Activated CD4-positive, CD25-positive, alpha-beta regulatory T cell treated with anti-CD3 and anti-CD28 coated beads, Interleukin-2, amount 50 U/mL, for 72 hours (primary cell): ENCODE measurements around the gene SLC12A6.
A peak's percentile ranks its signal among the peaks of the same experiment; 100 is the strongest.
"Not testable (repeated sequence)": the region's sequence is repeated elsewhere in the genome, so short reads cannot be mapped to it uniquely, and the experiment has no call there.

Experiments
- DNase-seq: peaks from one replicate; pipeline ENCODE4 v3.0.0; 2021

The SLC12A6 gene

DNA sequence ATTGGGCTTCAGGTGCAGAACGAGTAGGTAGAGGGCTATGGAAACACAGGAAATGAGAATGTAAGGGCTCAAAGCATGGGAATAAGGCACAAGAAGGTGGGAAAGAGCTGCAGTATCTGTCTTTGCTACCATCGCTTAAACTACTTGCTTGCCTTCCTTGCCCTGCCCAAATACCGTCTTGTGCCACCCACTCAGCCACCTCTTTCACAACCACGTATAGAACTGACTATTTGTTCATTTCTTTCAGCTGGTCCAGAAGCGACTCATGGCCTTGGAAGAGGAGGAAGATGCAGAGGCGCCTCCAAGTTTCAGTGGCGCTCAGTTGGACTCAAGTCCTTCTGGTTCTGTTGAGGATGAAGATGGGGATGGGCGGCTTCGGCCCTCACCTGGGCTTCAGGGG is 17.7 kb upstream of the SLC12A6 start:
- DNase-seq = no peak

DNA sequence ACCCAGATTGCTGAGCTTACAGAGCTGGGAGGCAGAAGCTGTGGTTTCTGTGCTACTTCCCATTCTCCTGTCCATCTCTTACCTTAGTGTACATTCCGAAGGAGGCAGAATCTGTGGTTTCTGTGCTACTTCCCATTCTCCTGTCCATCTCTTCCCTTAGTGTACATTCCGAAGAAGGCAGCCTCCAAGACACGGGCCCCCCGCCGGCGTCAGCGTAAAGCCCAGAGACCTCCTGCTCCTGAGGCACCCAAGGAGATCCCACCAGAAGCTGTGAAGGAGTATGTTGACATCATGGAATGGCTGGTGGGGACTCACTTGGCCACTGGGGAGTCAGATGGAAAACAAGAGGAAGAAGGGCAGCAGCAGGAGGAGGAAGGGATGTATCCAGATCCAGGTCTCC is 16.7 kb upstream of the SLC12A6 start:
- DNase-seq = no peak

DNA sequence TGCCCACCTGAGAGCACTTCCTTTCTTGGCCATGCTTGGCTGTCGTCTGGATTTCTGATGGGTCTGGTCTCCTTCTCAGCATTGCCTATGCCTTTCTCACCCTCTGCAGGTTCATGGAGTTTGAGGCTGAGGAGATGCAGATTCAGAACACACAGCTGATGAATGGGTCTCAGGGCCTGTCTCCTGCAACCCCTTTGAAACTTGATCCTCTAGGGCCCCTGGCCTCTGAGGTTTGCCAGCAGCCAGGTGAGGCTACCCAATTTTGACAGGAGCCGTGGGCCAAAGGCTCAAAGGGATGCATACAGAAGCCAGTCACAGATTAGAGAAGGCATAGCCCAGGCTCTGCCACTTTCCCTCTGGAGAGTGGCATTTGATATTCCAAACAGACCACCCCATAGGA is 16.0 kb upstream of the SLC12A6 start:
- DNase-seq = no peak

DNA sequence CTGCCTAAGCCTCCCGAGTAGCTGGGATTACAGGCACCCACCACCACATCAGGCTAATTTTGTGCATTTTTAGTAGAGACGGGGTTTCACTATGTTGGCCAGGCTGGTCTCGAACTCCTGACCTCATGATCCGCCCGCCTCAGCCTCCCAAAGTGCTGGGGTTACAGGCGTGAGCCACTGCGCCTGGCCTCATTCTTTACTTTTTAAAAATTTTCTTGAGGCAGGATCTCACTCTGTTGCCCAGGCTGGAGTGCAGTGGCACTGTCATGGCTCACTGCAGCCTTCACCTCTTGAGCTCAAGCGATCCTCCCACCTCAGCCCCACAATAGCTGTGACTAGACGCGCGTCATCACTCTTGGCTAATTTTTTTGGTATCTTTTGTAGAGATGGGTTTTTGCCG is 15.4 kb upstream of the SLC12A6 start:
- not testable (repeated sequence) for DNase-seq

DNA sequence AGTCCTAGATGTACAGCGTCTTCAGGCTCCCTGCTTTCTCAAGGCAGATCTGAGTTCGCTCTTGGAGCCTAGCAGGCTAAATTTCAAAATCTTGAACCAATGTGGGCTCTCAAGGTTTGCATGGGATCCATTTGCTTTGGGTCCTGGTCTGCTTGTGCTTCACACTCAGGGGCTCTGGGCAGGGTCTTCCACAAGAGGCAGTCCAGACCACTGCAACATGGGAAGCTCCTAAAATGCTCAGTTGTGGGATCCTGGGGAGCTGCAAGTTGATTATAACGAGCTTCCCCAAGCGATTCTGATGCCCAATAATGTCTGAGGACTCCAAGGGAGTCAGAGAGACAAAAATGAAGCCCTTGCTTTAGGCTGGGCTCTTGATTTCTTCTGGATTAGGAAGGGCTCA is 12.2 kb upstream of the SLC12A6 start:
- no peak for DNase-seq

DNA sequence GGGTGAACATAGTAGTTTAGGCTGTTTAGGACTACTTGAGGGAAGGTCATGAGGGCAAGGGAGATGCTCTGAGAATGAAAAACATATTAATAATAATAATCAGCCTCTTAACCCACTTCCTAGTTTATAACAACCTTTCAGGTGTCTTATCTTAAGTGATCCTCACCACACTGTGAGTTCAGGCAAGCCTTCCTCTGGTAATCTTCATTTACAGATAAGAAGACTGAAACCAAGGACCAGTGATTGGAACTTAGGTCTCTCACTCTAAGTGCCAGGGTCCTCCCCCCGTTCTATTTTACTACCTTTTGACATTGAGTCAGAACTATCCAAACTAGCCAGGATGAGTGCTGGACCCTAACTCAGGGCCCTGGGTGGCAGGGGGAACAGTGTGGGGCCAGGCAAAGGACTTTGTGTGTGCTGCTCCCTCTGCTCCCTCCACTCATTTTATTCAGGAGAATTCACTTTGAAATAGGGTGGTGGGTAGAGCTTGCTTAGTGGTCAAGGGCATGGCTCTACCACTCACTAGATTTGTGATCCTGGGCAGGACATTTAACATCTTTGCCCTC is 11.2 kb upstream of the SLC12A6 start:
- no peak for DNase-seq

DNA sequence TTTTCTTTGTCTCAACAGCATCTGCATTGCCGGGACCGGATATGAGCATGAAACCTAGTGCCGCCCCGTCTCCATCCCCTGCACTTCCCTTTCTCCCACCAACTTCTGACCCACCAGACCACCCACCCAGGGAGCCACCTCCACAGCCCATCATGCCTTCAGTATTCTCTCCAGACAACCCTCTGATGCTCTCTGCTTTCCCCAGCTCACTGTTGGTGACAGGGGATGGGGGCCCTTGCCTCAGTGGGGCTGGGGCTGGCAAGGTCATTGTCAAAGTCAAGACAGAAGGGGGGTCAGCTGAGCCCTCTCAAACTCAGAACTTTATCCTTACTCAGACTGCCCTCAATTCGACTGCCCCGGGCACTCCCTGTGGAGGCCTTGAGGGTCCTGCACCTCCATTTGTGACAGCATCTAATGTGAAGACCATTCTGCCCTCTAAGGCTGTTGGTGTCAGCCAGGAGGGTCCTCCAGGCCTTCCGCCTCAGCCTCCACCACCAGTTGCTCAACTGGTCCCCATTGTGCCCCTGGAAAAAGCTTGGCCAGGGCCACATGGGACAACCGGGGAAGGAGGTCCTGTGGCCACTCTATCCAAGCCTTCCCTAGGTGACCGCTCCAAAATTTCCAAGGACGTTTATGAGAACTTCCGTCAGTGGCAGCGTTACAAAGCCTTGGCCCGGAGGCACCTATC is 10.5 kb upstream of the SLC12A6 start:
- no peak for DNase-seq

DNA sequence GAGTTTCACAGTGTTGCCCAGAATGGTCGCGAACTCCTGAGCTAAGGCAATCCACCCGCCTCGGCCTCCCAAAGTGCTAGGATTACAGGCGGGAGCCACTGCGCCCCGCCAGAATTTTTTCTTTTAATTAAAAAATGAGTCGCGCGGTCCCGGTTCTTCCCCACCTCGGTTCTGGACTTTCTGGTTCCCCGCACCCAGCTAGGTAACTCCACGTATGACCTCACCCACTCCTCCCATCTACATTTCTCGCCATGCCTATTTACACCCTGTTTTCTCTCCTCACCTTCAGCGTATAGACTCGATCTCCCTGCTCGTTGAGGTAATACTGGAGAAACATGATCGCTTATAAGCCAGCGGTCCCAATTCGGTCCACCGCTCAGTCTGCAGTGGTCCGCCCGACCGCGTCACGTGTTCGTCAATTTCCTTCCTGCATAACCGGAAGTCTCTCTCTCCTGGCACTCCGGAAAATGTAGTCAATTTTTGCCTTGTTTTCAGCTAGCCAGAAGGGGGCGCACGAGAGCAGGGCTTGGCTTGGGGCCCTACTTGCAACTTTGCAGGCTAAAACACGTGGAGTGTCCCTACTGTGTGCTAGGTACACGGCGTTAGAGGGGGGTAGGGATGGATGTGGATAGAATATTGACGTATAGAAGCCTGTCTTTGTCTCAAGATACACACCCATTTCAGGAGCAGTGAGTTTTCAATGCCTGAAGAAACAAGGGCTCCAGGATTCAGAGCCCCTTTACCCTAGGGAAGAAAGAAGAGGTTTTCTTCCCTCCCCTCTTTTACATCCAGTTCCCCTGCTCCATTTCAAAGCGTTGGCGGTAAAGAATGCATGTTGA is 5.4 kb upstream of the SLC12A6 start, which contains the start of the genes NOP10 and NUTM1:
Gene NOP10, minus strand, starts transcription at position 400 of the 839 bp plus-strand sequence. Its CDS starts 63 bp downstream, at position 337.
Gene NUTM1, plus strand, starts transcription at position 579 of the 839 bp plus-strand sequence. CDS start 382 bp downstream, outside the sequence.
- DNase-seq = peak; percentile 97

DNA sequence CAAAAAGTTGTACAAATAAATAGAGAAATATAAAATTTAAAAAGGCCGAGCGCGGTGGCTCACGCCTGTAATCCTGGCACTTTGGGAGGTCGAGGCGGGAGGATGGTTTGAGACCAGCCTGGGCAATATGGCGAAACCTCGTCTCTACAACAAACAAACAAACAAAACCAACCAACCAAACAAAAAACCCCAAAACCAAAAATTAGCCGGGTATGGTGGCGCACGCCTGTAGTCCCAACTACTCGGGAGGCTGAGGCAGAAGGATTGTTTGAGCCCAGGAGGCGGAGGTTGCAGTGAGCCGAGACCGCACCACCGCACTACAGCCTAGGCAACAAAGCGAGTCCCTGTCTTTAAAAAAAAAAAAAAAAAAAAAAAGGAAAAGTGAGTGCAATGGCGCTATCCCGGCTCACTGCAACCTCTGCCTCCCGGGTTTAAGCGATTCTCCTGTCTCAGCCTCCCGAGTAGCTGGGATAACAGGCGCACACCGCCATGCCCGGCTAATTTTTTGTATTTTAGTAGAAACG is 4.7 kb upstream of the SLC12A6 start:
- not testable (repeated sequence) for DNase-seq

DNA sequence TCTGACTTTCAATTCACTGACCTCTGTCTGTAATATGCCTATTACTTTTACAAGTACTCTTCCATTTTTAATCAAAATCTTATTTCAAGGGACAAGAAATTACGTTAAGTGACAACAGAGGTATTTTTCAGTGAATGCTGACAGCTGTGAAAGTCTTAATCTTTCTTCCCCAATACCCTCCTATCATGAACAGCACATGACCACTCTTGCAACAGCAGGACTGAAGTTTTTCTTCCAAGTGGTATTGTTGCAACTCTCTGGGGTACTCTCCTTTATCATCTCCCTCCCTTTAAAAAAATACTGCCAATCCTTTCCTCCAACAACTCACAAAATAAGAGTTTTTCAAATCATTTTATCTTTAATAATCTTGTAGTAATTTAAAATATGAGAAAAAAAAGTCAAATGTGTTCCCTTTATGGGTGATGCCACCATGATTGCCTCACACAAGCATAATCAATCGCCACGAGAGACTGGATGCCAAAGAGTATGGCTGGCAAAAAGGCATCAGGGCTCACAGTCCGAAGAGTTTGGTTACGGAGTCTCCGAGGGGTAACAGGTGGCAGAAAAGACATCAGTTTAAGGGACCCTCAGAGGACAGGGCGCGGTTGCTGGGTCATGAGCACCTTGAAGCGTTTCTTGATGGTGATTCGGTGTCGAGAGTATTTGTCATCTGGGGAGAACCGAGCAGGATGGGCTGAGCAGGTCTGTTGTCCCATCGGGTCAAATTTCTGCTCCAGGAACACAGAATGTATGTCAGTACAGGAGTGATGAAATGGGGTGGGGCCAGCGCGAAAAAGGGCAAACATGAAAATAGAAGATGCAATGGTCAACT is 4.0 kb upstream of the SLC12A6 start:
- no peak for DNase-seq

DNA sequence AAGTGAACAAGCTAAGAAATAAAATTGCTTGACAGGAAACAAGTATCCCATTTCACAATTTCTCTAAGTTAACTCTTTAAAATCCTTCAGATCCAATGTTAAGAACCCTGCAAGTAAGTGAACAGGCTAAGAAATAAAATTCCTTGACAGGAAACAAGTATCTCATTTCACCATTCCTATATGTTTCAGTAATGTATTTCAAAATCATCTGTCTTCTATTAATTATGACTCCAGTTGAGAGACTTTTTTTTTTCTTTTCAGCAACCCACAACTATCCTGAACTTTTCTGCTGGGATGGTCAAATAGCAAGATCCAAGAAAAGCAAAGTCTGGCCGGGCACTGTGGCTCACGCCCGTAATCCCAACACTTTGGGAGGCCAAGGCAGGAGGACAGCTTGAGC is 2.4 kb upstream of the SLC12A6 start:
- no peak for DNase-seq

DNA sequence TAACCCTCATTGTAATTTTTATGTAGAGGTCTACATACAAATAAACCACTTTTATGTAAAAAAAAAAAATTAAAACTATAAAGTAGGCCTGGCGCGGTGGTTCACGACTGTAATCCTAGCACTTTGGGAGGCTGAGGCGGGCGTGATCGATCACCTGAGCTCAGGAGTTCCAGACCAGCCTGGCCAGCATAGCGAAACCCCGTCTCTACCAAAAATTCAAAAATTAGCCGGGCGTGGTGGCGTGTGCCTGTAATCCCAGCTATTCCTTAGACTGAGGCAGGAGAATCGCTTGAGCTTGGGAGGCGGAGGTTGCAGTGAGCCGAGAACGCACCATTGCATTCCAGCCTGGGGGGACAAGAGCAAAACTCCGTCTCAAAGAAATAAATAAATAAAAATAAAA is 766 bp upstream of the SLC12A6 start:
- no peak for DNase-seq

DNA sequence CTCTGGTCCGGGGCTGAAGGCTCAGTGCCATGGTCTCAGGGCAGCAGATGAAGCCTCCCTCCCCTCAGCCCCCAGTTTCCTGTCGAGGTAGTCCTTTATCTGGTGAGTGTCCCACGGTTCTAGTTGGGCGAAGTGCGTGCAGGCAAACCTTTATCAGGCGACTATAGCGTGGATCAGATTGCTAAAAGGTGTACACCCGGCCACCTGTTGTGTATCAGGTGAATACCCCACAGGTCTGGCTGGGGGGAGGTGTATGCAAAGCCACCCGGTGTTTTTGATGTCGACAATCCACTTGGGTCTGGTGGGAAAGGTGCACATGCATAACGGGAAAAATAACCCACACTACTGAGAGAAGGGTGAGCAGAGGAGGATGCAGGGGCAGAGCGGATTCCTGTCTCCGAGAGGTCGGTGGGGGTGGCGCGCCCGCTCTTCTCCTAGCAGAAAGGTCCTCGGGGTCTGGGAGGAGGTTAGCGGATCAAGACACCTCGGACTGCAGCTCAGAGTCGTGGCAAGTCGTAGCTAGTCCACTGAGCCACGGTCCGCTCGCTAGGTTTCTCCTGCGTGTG is 507 bp downstream of the SLC12A6 start:
- DNase-seq = no peak

DNA sequence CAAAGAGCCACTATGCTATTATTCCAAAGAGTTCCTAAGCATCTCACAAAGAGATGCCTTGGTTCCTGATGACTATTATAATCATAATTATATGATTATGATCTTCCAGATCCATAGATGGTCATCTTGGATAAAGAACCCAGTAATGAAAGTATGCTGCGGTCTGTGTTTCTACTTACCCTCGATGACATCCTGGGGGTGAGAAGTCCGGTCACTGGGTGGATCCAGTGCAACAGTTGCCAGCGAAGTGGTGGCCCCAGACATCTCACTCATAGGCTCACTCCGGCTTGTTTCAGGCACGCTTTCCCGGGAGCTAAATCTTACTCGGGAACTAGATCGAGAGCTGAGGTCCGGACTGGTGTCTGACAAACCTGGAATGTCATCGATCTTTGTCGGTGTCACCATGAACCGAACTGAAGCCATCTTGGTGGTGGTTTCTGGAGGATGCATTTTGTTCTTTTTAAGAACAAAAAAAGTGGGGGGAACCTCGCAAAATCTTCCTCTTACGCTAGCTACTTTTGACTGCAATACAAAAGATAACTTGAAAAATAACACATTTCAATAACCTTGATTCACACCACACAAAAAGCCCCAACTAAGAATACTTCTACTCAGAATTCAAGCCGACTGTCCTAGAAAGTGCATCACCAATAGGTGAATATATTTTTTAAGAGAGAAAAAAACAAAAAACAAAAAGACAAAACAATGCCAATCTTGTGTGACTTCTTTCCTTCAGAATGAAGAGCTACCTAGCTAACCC is 1.2 kb downstream of the SLC12A6 start:
- no peak for DNase-seq

DNA sequence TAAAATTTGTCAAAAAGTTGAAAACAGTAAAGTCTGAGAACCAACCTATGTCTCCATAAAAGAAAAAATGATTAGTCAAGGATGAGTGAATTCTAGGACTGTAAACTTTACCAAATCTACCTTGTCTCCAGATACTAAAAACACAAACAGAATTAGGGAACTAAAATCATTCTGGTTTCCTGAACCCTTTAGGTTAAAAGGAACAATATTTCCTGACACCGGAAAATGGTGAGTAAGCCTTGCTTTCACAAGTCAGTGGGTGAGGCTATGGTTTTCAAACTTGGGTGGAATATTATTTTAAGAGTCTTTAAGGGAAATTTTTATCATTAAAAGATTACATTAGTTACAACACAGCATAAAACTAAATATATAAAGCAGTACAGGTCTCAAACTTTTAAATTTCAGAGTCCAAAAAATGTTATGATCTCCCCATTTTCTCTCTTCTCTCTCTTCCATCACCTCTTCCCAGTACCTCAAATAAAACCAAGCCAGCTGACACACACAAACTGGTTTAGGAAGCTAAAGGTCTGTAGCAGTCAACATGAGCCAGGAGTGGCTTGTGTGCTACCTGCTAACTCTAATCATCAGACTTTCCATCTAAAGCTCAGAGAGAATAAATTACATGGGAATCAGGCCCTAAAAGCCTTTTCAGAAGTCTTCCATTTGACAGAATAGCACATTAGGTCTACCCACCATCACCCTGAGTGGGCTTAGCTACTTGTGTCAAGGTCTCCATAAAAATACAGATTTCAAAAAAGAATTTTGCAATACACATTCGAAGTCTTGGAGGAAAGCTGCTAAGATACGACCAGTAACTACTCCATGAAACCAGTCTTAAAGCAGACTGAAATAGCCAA is 2.2 kb downstream of the SLC12A6 start:
- DNase-seq = no peak

DNA sequence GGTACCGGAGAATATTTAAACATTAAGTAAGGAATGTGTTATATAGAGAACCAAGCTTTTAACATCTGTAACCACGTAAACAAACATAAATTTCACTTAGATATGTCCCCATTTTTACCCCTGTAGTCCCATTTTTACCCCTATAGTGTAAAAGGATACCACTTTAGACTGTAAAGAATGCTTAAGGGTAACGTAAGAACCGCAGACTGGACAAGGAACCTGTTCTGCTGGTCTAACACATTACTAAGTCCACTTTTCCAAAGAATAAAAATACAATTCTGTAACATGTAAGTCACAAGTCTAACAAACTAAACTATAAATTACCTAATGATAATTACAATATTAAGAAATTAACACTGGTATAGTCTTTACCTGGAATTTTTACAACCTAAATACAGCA is 2.9 kb downstream of the SLC12A6 start:
- DNase-seq = no peak

DNA sequence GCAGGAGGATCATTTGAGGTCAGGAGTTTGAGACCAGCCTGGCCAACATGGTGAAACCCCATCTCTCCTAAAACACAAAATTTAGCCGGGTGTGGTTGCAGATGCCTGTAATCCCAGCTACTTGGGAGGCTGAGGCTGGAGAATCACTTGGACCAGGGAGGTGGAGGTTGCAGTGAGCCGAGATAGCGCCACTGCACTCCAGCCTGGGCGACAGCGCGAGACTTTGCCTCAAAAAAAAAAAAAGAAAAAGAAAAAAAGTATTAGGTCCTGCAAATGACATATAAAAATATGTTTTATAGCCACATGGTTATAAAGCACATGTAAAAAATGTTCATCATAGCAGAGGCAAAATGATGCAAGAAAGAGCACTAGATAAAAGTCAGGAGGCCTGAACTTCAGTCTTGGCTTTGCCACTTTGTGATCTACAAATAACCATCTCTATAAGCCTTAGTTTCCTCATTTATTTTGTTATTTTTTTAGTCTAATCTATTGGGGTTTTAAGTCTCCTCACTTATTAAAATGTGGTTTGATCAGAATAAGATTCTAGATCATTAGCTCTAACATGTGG is 4.9 kb downstream of the SLC12A6 start:
- no peak for DNase-seq

DNA sequence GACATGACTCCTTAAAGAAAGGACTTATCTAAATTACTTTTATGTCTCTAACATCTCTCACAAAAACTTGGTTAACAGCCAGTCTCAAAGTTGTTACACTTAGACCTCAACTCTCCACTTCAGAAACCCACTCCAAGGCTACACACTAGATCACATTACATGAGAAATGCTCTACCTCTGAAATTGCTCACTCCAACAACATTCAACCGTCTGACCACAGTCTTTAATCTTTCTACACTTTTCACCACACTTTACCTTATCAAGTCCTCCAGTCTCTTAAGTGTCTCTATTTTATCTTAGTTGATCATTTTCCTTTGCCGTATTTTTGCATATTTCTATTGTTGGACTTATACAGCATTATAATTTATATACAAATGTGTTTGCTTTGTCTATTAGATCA is 5.8 kb downstream of the SLC12A6 start:
- no peak for DNase-seq

DNA sequence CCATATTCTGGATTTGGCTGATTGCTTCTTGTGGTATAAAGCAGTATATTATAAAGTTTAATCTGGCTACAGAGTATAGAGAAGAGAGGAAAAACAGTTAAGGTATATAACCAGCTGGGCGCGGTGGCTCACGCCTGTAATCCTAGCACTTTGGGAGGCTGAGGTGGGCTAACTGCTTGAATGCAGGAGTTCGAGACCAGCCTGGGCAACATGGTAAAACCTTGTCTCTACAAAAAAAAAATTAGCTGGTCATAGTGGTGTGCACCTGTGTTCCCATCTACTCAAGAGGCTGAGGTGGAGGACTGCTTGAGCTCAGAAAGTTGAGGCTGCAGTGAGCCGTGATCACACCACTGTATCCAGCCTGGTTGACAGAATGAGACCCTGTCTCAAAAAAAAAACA is 7.3 kb downstream of the SLC12A6 start:
- DNase-seq = no peak

DNA sequence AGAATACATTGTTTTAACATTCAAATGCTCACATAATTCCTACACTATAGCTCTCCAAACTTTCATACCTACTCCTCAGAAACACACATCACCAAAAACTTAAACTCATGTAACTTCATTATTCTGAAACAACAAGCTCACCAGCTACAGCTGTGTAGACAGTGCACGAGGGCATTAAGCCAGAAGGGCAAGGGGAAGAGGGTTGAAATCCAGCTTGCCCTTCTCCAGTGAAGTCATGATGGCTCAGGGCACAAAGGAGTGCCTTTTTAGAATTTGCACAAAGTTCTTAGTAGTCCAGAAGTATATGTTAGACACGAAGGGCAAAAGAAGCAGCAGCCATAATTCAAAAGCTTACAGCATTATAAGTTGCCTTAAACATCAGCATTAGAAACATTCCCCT is 8.6 kb downstream of the SLC12A6 start:
- DNase-seq = no peak
